Measurements from ENCODE around the gene TIMELESS.

GRCh38 chr12:56437430-56438176 lies 11.6 kb downstream of the TIMELESS start:
- no peak for TF ChIP-seq POLR2A (IDR thresholded peaks at IDR 0.05; ENCODE audit: borderline replicate concordance, extremely low read depth, insufficient read depth, insufficient read length)
- no peak for TF ChIP-seq ZFX (IDR thresholded peaks at IDR 0.05)
- TF ChIP-seq EZH2 (IDR thresholded peaks at IDR 0.05): no peak
- no peak for TF ChIP-seq CTCF (IDR thresholded peaks at IDR 0.05 in 2 of 3, conservative IDR thresholded peaks at IDR 0.05 in 1 of 3; ENCODE audit: borderline replicate concordance in 1 of 3, insufficient read depth in 1 of 3, low read depth in 2 of 3, low read length in 2 of 3)
- TF ChIP-seq POLR2AphosphoS5 (IDR thresholded peaks at IDR 0.05; ENCODE audit: low read depth, low read length): no peak
- no peak for TF ChIP-seq MAX (IDR thresholded peaks at IDR 0.05)

Measured in HCT116 (cell line).